ENCODE measurements around the gene SERPINB5.

Gene SERPINB5

DNA sequence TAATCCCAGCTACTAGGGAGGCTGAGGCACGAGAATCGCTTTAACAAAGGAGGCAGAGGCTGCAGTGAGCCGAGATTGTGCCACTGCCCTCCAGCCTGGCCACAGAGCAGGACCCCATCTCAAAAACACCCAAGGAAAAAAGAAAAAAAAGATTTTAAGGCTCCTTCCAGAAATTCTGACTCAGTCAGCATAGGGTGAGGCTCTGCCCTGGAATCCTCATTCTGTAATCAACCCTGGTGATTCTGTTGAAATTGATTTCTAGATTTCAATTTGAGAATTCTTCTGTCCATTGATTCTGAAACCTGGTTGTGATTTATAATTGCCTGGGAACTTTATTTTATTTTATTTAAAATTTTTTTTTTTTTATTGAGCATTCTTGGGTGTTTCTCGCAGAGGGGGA lies 27.3 kb upstream of the SERPINB5 start:
- TF ChIP-seq POLR2AphosphoS5 (IDR thresholded peaks at IDR 0.05; ENCODE audit: low read depth, low read length) (no peak), SIN3A (IDR thresholded peaks at IDR 0.05; ENCODE audit: borderline replicate concordance, insufficient read depth, low read length) (no peak), TAF1 (IDR thresholded peaks at IDR 0.05; ENCODE audit: borderline replicate concordance, insufficient read depth, low read length) (no peak), FOXP2 (optimal IDR thresholded peaks at IDR 0.05; ENCODE audit: borderline replicate concordance, extremely low read depth, extremely low read length, insufficient read depth) (no peak)
- TF ChIP-seq, protein P1, sequence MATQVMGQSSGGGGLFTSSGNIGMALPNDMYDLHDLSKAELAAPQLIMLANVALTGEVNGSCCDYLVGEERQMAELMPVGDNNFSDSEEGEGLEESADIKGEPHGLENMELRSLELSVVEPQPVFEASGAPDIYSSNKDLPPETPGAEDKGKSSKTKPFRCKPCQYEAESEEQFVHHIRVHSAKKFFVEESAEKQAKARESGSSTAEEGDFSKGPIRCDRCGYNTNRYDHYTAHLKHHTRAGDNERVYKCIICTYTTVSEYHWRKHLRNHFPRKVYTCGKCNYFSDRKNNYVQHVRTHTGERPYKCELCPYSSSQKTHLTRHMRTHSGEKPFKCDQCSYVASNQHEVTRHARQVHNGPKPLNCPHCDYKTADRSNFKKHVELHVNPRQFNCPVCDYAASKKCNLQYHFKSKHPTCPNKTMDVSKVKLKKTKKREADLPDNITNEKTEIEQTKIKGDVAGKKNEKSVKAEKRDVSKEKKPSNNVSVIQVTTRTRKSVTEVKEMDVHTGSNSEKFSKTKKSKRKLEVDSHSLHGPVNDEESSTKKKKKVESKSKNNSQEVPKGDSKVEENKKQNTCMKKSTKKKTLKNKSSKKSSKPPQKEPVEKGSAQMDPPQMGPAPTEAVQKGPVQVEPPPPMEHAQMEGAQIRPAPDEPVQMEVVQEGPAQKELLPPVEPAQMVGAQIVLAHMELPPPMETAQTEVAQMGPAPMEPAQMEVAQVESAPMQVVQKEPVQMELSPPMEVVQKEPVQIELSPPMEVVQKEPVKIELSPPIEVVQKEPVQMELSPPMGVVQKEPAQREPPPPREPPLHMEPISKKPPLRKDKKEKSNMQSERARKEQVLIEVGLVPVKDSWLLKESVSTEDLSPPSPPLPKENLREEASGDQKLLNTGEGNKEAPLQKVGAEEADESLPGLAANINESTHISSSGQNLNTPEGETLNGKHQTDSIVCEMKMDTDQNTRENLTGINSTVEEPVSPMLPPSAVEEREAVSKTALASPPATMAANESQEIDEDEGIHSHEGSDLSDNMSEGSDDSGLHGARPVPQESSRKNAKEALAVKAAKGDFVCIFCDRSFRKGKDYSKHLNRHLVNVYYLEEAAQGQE (IDR thresholded peaks at IDR 0.05; ENCODE audit: insufficient read depth in 1 of 2, low read depth in 2 of 2, low read length in 2 of 2), result no peak

DNA sequence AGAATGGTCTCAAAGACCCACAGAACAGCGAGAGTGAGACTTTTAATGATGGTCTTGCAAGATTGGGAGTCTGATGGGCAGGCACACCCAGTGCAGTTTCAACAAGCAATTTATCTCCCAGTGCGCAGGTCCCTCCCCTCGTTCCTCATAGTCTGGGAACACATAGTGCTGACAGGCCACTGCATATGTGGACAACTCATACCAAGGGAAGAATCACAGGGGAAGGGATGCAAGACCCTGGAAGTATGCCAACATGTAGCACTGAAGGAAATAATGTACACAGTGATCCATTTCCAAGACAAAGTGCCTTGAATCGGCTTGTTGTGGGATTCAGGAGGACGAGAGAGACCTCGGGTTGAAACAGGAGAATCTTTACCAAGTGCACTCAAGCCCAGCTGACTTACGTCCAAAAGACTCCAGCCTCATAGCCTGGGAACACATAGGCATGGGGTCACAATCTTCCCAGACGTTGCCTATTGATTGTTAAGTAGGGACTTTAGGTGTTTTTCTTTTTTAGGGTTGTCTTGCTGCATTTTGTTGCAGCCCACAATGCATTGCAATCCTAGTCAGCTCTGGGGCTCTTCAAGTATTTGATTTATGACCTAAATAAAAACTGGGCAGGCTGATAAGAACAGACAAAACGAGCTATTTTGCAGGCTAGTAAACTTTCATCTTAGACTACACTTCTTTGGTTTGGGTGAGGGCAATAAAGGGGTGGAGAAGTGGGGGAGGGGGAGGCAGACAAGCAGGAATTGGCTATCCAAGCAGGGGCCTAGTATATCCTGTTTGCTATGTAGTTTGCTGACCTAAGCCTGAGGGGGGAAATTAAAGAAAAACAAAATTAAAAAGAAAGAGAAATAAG lies 24.7 kb upstream of the SERPINB5 start:
- TF ChIP-seq FOXP2 (optimal IDR thresholded peaks at IDR 0.05; ENCODE audit: borderline replicate concordance, extremely low read depth, extremely low read length, insufficient read depth) (no peak), TAF1 (IDR thresholded peaks at IDR 0.05; ENCODE audit: borderline replicate concordance, insufficient read depth, low read length) (no peak), POLR2AphosphoS5 (IDR thresholded peaks at IDR 0.05; ENCODE audit: low read depth, low read length) (no peak), SIN3A (IDR thresholded peaks at IDR 0.05; ENCODE audit: borderline replicate concordance, insufficient read depth, low read length) (no peak)
- TF ChIP-seq, protein P1 (IDR thresholded peaks at IDR 0.05; ENCODE audit: insufficient read depth in 1 of 2, low read depth in 2 of 2, low read length in 2 of 2), result no peak

DNA sequence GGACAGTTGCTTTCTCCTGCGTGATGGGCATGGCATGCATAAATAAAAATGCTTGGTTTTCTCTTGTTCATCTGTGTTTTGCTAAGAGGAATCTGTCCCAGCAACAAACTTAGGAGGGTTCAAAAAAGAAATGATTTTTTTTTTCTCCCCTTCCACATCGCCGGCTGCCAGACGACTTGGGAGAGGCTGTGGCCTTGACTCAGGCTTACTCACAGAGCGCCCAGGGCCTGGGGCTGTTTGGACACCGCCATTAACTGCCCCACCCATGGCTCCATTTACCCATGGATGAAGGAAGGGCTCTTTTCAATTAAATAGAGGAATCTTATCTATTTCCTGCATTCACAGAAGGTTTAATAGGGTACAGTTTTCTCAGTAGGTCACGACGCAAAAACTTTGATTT lies 22.3 kb upstream of the SERPINB5 start:
- TF ChIP-seq POLR2AphosphoS5 (IDR thresholded peaks at IDR 0.05; ENCODE audit: low read depth, low read length) (no peak), SIN3A (IDR thresholded peaks at IDR 0.05; ENCODE audit: borderline replicate concordance, insufficient read depth, low read length) (no peak), TAF1 (IDR thresholded peaks at IDR 0.05; ENCODE audit: borderline replicate concordance, insufficient read depth, low read length) (no peak), FOXP2 (optimal IDR thresholded peaks at IDR 0.05; ENCODE audit: borderline replicate concordance, extremely low read depth, extremely low read length, insufficient read depth) (no peak)
- TF ChIP-seq, protein P1 (IDR thresholded peaks at IDR 0.05; ENCODE audit: insufficient read depth in 1 of 2, low read depth in 2 of 2, low read length in 2 of 2), result no peak

GRCh38 chr18:63457977-63458376 lies 18.8 kb upstream of the SERPINB5 start:
- TF ChIP-seq POLR2AphosphoS5 (IDR thresholded peaks at IDR 0.05; ENCODE audit: low read depth, low read length) (no peak), FOXP2 (optimal IDR thresholded peaks at IDR 0.05; ENCODE audit: borderline replicate concordance, extremely low read depth, extremely low read length, insufficient read depth) (no peak), SIN3A (IDR thresholded peaks at IDR 0.05; ENCODE audit: borderline replicate concordance, insufficient read depth, low read length) (no peak), TAF1 (IDR thresholded peaks at IDR 0.05; ENCODE audit: borderline replicate concordance, insufficient read depth, low read length) (no peak)
- TF ChIP-seq, protein P1 (IDR thresholded peaks at IDR 0.05; ENCODE audit: insufficient read depth in 1 of 2, low read depth in 2 of 2, low read length in 2 of 2), result no peak

All from PFSK-1 (cell line).